SK-N-SH (cell line): ENCODE results near the gene PRTFDC1. TPM values are rescaled to one million over a fixed set of nuclear protein-coding genes. Genes with fewer than 3 reads are reported as not detected.
A peak's percentile ranks its signal among the peaks of the same experiment; 100 is the strongest.

Experiments
- CTCF ChIA-PET: fragments of 300-600, 350-600 bp; formaldehyde crosslinking; extraction: SDS; loops from one replicate; lab custom pipeline; 2021; lab: Yijun Ruan, JAX
- POLR2A ChIA-PET: fragments of 350-600 bp; sonication (Branson Sonifier 250); formaldehyde crosslinking; extraction: SDS; loops from one replicate; lab custom pipeline; 2020; ENCODE audit warnings: antibody characterized with exemption, inconsistent platforms; lab: Yijun Ruan, JAX
- DNase-seq: peaks from one replicate; pipeline ENCODE4 v3.0.0; 2012
- H2AFZ ChIP-seq: fragments of 200-600 bp; sonication (generic); 2 replicates; pipeline ENCODE4 v1.8.1; 2016; ENCODE audit warnings: antibody characterized with exemption, mild to moderate bottlenecking, low read depth
- H3F3A ChIP-seq: fragments of 200-600 bp; sonication (generic); replicated peaks from 2 replicates; pipeline ENCODE3; 2016; ENCODE audit warnings: antibody characterized with exemption, mild to moderate bottlenecking; ENCODE audit not compliant: insufficient read depth
- H3K27ac ChIP-seq, 2 experiments: fragments of 200-500 bp in 1 of 2; fragments of 200-600 bp in 1 of 2; sonication (Bioruptor generic) in 1 of 2; sonication (generic), shearing (Covaris generic) in 1 of 2; 2 replicates each; pipeline versions ENCODE4 v1.5.1 to v1.6.1; 2014 to 2016; ENCODE audit warnings: low read depth in 2 of 2, inconsistent platforms in 1 of 2, low read length in 1 of 2, mild to moderate bottlenecking in 1 of 2, mixed read lengths in 1 of 2
- H3K27me3 ChIP-seq: fragments of 200-600 bp; sonication (generic), shearing (Covaris generic); 2 replicates; pipeline ENCODE4 v1.6.1; 2016; ENCODE audit warnings: mixed run types; ENCODE audit not compliant: insufficient read depth
- H3K36me3 ChIP-seq, 2 experiments: fragments of 200-500 bp in 1 of 2; fragments of 200-600 bp in 1 of 2; sonication (Bioruptor generic) in 1 of 2; sonication (generic) in 1 of 2; replicated peaks in 1 of 2; 2 replicates each; pipeline versions ENCODE3 to v1.5.1; 2014 to 2016; ENCODE audit warnings: low read length in 1 of 2, mild to moderate bottlenecking in 1 of 2; ENCODE audit not compliant: insufficient read depth in 2 of 2, control insufficient read depth in 1 of 2
- H3K4me1 ChIP-seq, 2 experiments: fragments of 200-500 bp in 1 of 2; fragments of 200-600 bp in 1 of 2; sonication (Bioruptor generic) in 1 of 2; sonication (generic), shearing (Covaris generic) in 1 of 2; 2 replicates each; pipeline versions ENCODE4 v1.5.1 to v1.6.1; 2014 to 2016; ENCODE audit warnings: low read depth in 1 of 2, low read length in 1 of 2, mixed run types in 1 of 2; ENCODE audit not compliant: insufficient read depth in 2 of 2, control insufficient read depth in 1 of 2
- H3K4me2 ChIP-seq: fragments of 200-600 bp; sonication (generic), shearing (Covaris generic); 2 replicates; pipeline ENCODE4 v1.6.1; 2017; ENCODE audit warnings: mixed run types
- H3K4me3 ChIP-seq, 2 experiments: fragments of 200-500 bp in 1 of 2; fragments of 200-600 bp in 1 of 2; sonication (Bioruptor generic) in 1 of 2; sonication (generic), shearing (Covaris generic) in 1 of 2; 2 replicates each; pipeline versions ENCODE4 v1.5.1 to v1.8.1; 2014 to 2016; ENCODE audit warnings: low read depth in 2 of 2, inconsistent platforms in 1 of 2, low read length in 1 of 2, mild to moderate bottlenecking in 1 of 2, mixed read lengths in 1 of 2, moderate library complexity in 1 of 2
- H3K79me2 ChIP-seq: fragments of 200-600 bp; sonication (generic); 2 replicates; pipeline ENCODE4 v1.8.1; 2017; ENCODE audit warnings: mild to moderate bottlenecking; ENCODE audit not compliant: insufficient read depth
- H3K9ac ChIP-seq: fragments of 200-600 bp; sonication (generic); 2 replicates; pipeline ENCODE4 v1.6.1; 2017; ENCODE audit warnings: mixed run types
- H3K9me2 ChIP-seq: fragments of 200-600 bp; sonication (generic); 2 replicates; pipeline ENCODE4 v1.6.1; 2017; ENCODE audit warnings: mixed run types
- H3K9me3 ChIP-seq: fragments of 200-600 bp; sonication (generic); 2 replicates; pipeline ENCODE4 v1.6.1; 2017; ENCODE audit warnings: mixed run types, mild to moderate bottlenecking, moderate library complexity
- H4K20me1 ChIP-seq: fragments of 200-600 bp; sonication (generic); 2 replicates; pipeline ENCODE4 v1.6.1; 2017; ENCODE audit warnings: mild to moderate bottlenecking, mixed run types; ENCODE audit not compliant: insufficient read depth
- EP300 ChIP-seq, 2 experiments: IDR thresholded peaks; 2 replicates each; pipeline versions ENCODE4 v1.4.0 to v1.6.1; 2012; ENCODE audit warnings: borderline replicate concordance in 1 of 2, low read depth in 1 of 2, low read length in 1 of 2
- EZH2phosphoT487 ChIP-seq: fragments of 200-600 bp; sonication (generic); IDR thresholded peaks from 2 replicates; pipeline ENCODE4 v1.6.1; 2017; ENCODE audit warnings: low read depth, mixed run types, mild to moderate bottlenecking, antibody characterized with exemption, moderate library complexity, borderline replicate concordance
- FOSL2 ChIP-seq: IDR thresholded peaks from 2 replicates; pipeline ENCODE4 v1.4.0; 2012; ENCODE audit warnings: low read depth, mild to moderate bottlenecking, moderate library complexity, borderline replicate concordance
- NFIC ChIP-seq: IDR thresholded peaks from 2 replicates; pipeline ENCODE4 v1.4.0; 2012; ENCODE audit warnings: borderline replicate concordance
- POLR2AphosphoS5 ChIP-seq: IDR thresholded peaks from 2 replicates; pipeline ENCODE4 v1.6.1; 2012; ENCODE audit warnings: low read depth, low read length
- RCOR1 ChIP-seq: fragments of 150-350 bp; IDR thresholded peaks from 2 replicates; pipeline ENCODE4 v1.6.1; 2017; ENCODE audit warnings: antibody characterized with exemption, low read length
- RXRA ChIP-seq: IDR thresholded peaks from 2 replicates; pipeline ENCODE4 v1.4.0; 2012; ENCODE audit warnings: low read depth, mild to moderate bottlenecking, borderline replicate concordance
- TCF12 ChIP-seq: IDR thresholded peaks from 2 replicates; pipeline ENCODE4 v1.4.0; 2012
- ZBTB33 ChIP-seq: IDR thresholded peaks from 2 replicates; pipeline ENCODE4 v1.4.0; 2012; ENCODE audit warnings: low read depth, borderline replicate concordance
- WGBS: methylation state at CpG from one replicate; pipeline ENCODE4 v1.1.6; 2017; ENCODE audit warnings: low lambda C conversion rate; 5-methylcytosine and 5-hydroxymethylcytosine counted together
- polyA plus RNA-seq, 3 experiments: library from polyadenylated mRNA; depleted of rRNA; stranded (reverse); fragments of >200 nt; gene quantifications; 2 replicates each; pipeline ENCODE4 v1.2.3, GENCODE V29; 2012

The PRTFDC1 gene
- polyA plus RNA-seq, 1 of the 3 experiments (the other 2 are of a cell fraction) = 6.6 TPM

- no peak for DNase-seq
- 60% methylated on average over 3 of the region's 3 CpGs for WGBS
- Histone ChIP-seq H4K20me1 (no peaks in the 10 kb centered on the region), H3K27ac (peak overlapping the region in 1 of 2 experiments; percentile 95; a peak in 2 of 4 replicates), H3K9me2 (no peaks in the 10 kb centered on the region), H3K4me2 (peak overlapping the region; percentile 48; the same call in 1 of the 2 replicates), H3K9ac (no peak overlapping the region), H3K79me2 (no peaks in the 10 kb centered on the region), H3F3A (peaks cover 19% of the 10 kb centered on the region), H3K27me3 (no peaks in the 10 kb centered on the region), H3K4me3 (no peak overlapping the region), H3K4me1 (peaks cover 4 to 20% of the 10 kb centered on the region in 2 experiments), H3K9me3 (no peaks in the 10 kb centered on the region), H3K36me3 (no peaks in the 10 kb centered on the region), H2AFZ (no peak overlapping the region)
- TF ChIP-seq ZBTB33 (no peak), EP300 (IDR thresholded peaks at IDR 0.05; ENCODE audit: borderline replicate concordance in 1 of 2, low read depth in 1 of 2, low read length in 1 of 2) (no peak), RXRA (no peak), EZH2phosphoT487 (no peak), POLR2AphosphoS5 (no peak), FOSL2 (no peak), RCOR1 (no peak)
- POLR2A ChIA-PET = no interaction called here
- CTCF ChIA-PET = no interaction called here
These were observed 7.0 kb upstream of the PRTFDC1 start for GRCh38 chr10:24959382-24959730.

GRCh38 chr10:24958721-24959381 lies 6.4 kb upstream of the PRTFDC1 start:
- no peaks in the 10 kb centered on the region for H3K9me3 ChIP-seq
- DNase-seq = no peak
- no peak overlapping the region for H3K4me3 ChIP-seq
- H4K20me1 ChIP-seq = no peaks in the 10 kb centered on the region
- no peaks in the 10 kb centered on the region for H3K9me2 ChIP-seq
- ChIA-PET CTCF (no interaction called here), POLR2A (no interaction called here)
- H3K9ac ChIP-seq = peak overlapping the region; percentile 41; the same call in 1 of the 2 replicates
- peak overlapping the region; percentile 48; the same call in 1 of the 2 replicates for H3K4me2 ChIP-seq
- H3K36me3 ChIP-seq = no peaks in the 10 kb centered on the region
- H3K4me1 ChIP-seq = peaks cover 4 to 20% of the 10 kb centered on the region in 2 experiments
- peaks cover 19% of the 10 kb centered on the region for H3F3A ChIP-seq
- H3K79me2 ChIP-seq = no peaks in the 10 kb centered on the region
- peak; percentile 48; the same call in 1 of the 2 replicates for TF ChIP-seq TCF12
- TF ChIP-seq NFIC = no peak
- 65% methylated on average over 5 of the region's 5 CpGs for WGBS
- H3K27me3 ChIP-seq = no peaks in the 10 kb centered on the region
- peak overlapping the region; percentile 66; the same call in 1 of the 2 replicates for H2AFZ ChIP-seq
- H3K27ac ChIP-seq = peak overlapping the region; percentile 58 to 95
